Keratinocyte (primary cell): ENCODE data around the gene BCL2L12. TPM values are rescaled to one million over a fixed set of nuclear protein-coding genes. Genes with fewer than 3 reads are reported as not detected.
"Not testable (repeated sequence)": the region's sequence is repeated elsewhere in the genome, so short reads cannot be mapped to it uniquely, and the experiment has no call there.

Source experiments
- DNase-seq: peaks from one replicate; pipeline ENCODE4 v3.0.0-alpha.2; 2011; ENCODE audit warnings: low read depth, missing footprints, low spot score
- FAIRE-seq: peaks from 2 replicates; lab custom pipeline; 2011; peaks lifted over from hg19 to GRCh38; lab: Jason Lieb, UNC
- H2AFZ ChIP-seq: 2 replicates; pipeline ENCODE4 v1.6.0; 2012; ENCODE audit warnings: low read length, control low read depth, inconsistent platforms; ENCODE audit not compliant: control insufficient read depth
- H3K27ac ChIP-seq: 2 replicates; pipeline ENCODE4 v1.5.1; 2011; ENCODE audit warnings: low read length; ENCODE audit not compliant: control insufficient read depth, insufficient read depth
- H3K27me3 ChIP-seq: 3 replicates; pipeline ENCODE4 v1.6.0; 2011; ENCODE audit warnings: low read length; ENCODE audit not compliant: control insufficient read depth, insufficient read depth; ENCODE audit errors: extremely low read depth
- H3K36me3 ChIP-seq, 2 experiments: 2 replicates in 1 of 2; 3 replicates in 1 of 2; pipeline ENCODE4 v1.5.1; 2011; ENCODE audit warnings: low read length in 2 of 2, mild to moderate bottlenecking in 1 of 2; ENCODE audit not compliant: control insufficient read depth in 2 of 2, insufficient read depth in 2 of 2; ENCODE audit errors: extremely low read depth in 1 of 2
- H3K4me1 ChIP-seq: 3 replicates; pipeline ENCODE4 v1.5.1; 2011; ENCODE audit warnings: low read length; ENCODE audit not compliant: control insufficient read depth, insufficient read depth; ENCODE audit errors: extremely low read depth
- H3K4me2 ChIP-seq: 3 replicates; pipeline ENCODE4 v1.6.0; 2011; ENCODE audit warnings: low read depth, low read length; ENCODE audit not compliant: control insufficient read depth, insufficient read depth; ENCODE audit errors: extremely low read depth
- H3K4me3 ChIP-seq, 3 experiments: fragments of 200-600 bp in 1 of 3; sonication (generic) in 1 of 3; 2 replicates in 2 of 3; 3 replicates in 1 of 3; pipeline ENCODE4 v1.5.1; 2011 to 2016; ENCODE audit warnings: low read length in 3 of 3, mild to moderate bottlenecking in 3 of 3, control low read depth in 2 of 3, inconsistent platforms in 1 of 3, low read depth in 1 of 3, mixed read lengths in 1 of 3, mixed run types in 1 of 3, moderate library complexity in 1 of 3; ENCODE audit not compliant: control insufficient read depth in 2 of 3, insufficient read depth in 2 of 3; ENCODE audit errors: extremely low read depth in 1 of 3
- H3K79me2 ChIP-seq: 2 replicates; pipeline ENCODE4 v1.6.0; 2012; ENCODE audit warnings: low read length; ENCODE audit not compliant: control insufficient read depth, insufficient read depth
- H3K9ac ChIP-seq: 3 replicates; pipeline ENCODE4 v1.6.0; 2011; ENCODE audit warnings: low read length; ENCODE audit not compliant: control insufficient read depth, insufficient read depth; ENCODE audit errors: extremely low read depth
- H3K9me1 ChIP-seq: 3 replicates; pipeline ENCODE4 v1.6.0; 2011; ENCODE audit warnings: low read length; ENCODE audit not compliant: control insufficient read depth, insufficient read depth; ENCODE audit errors: extremely low read depth
- H3K9me3 ChIP-seq: 2 replicates; pipeline ENCODE4 v1.5.1; 2012; ENCODE audit warnings: low read depth, low read length; ENCODE audit not compliant: control insufficient read depth
- H4K20me1 ChIP-seq: 3 replicates; pipeline ENCODE4 v1.6.0; 2011; ENCODE audit warnings: low read length; ENCODE audit not compliant: control insufficient read depth, insufficient read depth; ENCODE audit errors: extremely low read depth
- EZH2 ChIP-seq: IDR thresholded peaks from one replicate; pipeline ENCODE4 v1.6.1; 2012; ENCODE audit warnings: inconsistent platforms, mild to moderate bottlenecking, low read length, moderate library complexity
- dilution Hi-C: fragments of 300-500 bp; cut with MboI; formaldehyde crosslinking; loops from one replicate; pipeline ENCODE4 v1.7.0; 2020; ENCODE audit warnings: low sequenced_read_pairs; ENCODE audit not compliant: extremely low pct_ligation_motif_present
- polyA plus RNA-seq, 5 experiments: library from polyadenylated mRNA; depleted of rRNA in 3 of 5; stranded (reverse) in 3 of 5; stranded (forward) in 1 of 5; unstranded in 1 of 5; fragments of >200 nt; gene quantifications; 1 replicate in 1 of 5; 2 replicates in 3 of 5; 3 replicates in 1 of 5; pipeline versions ENCODE4 v1.2.1 to v1.2.3, GENCODE V29; 2011 to 2012; ENCODE audit warnings: missing spikeins in 2 of 5, low read depth in 1 of 5, low replicate concordance in 1 of 5
- small RNA-seq, 3 experiments: library from RNA; depleted of rRNA; stranded (forward); fragments of <200 nt; gene quantifications; one replicate each; pipeline ENCODE3, GENCODE V24; 2012; ENCODE audit warnings: low read depth in 3 of 3, low replicate concordance in 1 of 3; ENCODE audit not compliant: insufficient read length in 3 of 3
- TF ChIP-seq, protein P1 (sequence below), 3 experiments: IDR thresholded peaks in 1 of 3; conservative IDR thresholded peaks in 1 of 3; optimal IDR thresholded peaks in 1 of 3; 2 replicates in 2 of 3; 3 replicates in 1 of 3; pipeline versions ENCODE3 to v1.5.1; 2011; ENCODE audit warnings: low read length in 3 of 3, mild to moderate bottlenecking in 3 of 3, moderate library complexity in 2 of 3, control low read depth in 1 of 3, inconsistent platforms in 1 of 3; ENCODE audit not compliant: insufficient read depth in 2 of 3; ENCODE audit errors: extremely low read depth in 1 of 3

The BCL2L12 gene
- polyA plus RNA-seq, 1 donor (not counting 4 experiments of a cell fraction or from before 2014, with no cell fraction given) = 14.8 TPM

DNA sequence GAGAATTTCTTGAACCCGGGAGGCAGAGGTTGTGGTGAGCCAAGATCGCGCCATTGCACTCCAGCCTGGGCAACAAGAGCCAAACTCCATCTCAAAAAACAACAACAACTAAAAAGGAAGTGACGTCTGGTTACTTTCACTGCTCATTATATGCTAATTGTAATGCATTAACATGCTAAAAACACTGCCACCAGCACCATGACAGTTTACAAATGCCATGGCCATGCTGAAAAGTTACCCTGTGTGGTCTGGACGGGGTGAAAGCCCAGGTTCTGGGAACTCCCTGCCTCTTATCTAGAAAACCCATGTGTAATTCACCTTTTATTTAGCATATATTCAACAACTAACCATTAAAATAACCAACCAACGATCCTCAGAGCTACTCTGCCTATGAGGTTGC lies 53.3 kb downstream of the BCL2L12 start:
- dilution Hi-C loops = no loop called here
- Histone ChIP-seq H3K27ac (no peak overlapping the region), H3K4me2 (no peak overlapping the region), H2AFZ (no peak overlapping the region), H3K4me1 (no peaks in the 10 kb centered on the region), H3K27me3 (no peaks in the 10 kb centered on the region), H3K9me3 (no peaks in the 10 kb centered on the region), H3K9ac (no peak overlapping the region), H3K4me3 (no peak overlapping the region), H3K79me2 (no peaks in the 10 kb centered on the region), H3K36me3 (no peaks in the 10 kb centered on the region), H3K9me1 (no peaks in the 10 kb centered on the region), H4K20me1 (no peaks in the 10 kb centered on the region)
- FAIRE-seq = no peak
- TF ChIP-seq, protein P1, sequence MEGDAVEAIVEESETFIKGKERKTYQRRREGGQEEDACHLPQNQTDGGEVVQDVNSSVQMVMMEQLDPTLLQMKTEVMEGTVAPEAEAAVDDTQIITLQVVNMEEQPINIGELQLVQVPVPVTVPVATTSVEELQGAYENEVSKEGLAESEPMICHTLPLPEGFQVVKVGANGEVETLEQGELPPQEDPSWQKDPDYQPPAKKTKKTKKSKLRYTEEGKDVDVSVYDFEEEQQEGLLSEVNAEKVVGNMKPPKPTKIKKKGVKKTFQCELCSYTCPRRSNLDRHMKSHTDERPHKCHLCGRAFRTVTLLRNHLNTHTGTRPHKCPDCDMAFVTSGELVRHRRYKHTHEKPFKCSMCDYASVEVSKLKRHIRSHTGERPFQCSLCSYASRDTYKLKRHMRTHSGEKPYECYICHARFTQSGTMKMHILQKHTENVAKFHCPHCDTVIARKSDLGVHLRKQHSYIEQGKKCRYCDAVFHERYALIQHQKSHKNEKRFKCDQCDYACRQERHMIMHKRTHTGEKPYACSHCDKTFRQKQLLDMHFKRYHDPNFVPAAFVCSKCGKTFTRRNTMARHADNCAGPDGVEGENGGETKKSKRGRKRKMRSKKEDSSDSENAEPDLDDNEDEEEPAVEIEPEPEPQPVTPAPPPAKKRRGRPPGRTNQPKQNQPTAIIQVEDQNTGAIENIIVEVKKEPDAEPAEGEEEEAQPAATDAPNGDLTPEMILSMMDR (optimal IDR thresholded peaks at IDR 0.05 in 1 of 3, IDR thresholded peaks at IDR 0.05 in 1 of 3, conservative IDR thresholded peaks at IDR 0.05 in 1 of 3; ENCODE audit: extremely low read depth in 1 of 3, insufficient read depth in 2 of 3, low read length in 3 of 3) = no peak
- TF ChIP-seq EZH2 = no peak
- DNase-seq = no peak

DNA sequence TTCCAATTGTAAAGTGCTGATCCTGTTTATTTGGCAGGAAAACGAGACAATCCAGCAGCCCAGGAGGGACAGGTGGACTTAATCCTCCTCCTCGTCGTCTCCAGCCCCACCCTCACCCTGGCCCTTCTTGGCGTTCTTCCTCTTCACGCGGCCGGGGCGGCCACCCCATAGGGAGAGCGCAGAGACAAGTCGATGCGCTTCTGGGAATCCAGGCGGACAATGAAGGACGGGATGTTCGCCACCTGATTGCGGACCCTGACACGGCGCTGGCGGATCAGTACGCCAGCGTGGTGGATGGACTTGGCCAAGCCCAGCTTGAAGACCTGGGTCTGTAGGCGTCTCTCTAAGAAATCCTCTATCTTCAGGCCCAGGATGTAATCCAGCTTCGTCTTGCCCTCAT lies 53.7 kb downstream of the BCL2L12 start:
- not testable (repeated sequence) for H2AFZ ChIP-seq

More for the DNA sequence above, 53.7 kb downstream of the BCL2L12 start:
- H3K9me3 ChIP-seq, H3K4me3 ChIP-seq, H3K27me3 ChIP-seq, H3K36me3 ChIP-seq, H3K9ac ChIP-seq, H4K20me1 ChIP-seq, dilution Hi-C loops, H3K4me2 ChIP-seq, FAIRE-seq, H3K27ac ChIP-seq, DNase-seq, H3K9me1 ChIP-seq, H3K4me1 ChIP-seq, H3K79me2 ChIP-seq: not testable (repeated sequence)

Small RNA genes lying within 50 kb of the gene (small RNA-seq; reads per million reads assigned to genes)
- gene MIR5088 = 0 to 0.13 (median 0) reads per million in 3 experiments

Other genes with a start within 250 kb of the BCL2L12 start
- not detected in 3 replicates for gene PTH2, start 242.5 kb upstream of the BCL2L12 start, polyA plus RNA-seq
- gene GFY, start 240.5 kb upstream of the BCL2L12 start, polyA plus RNA-seq = not detected in 3 replicates
- gene SLC17A7, start 224.4 kb upstream of the BCL2L12 start, polyA plus RNA-seq = 0.04 to 0.12 TPM (median 0.04 TPM) in 3 replicates
- gene PIH1D1, start 214.1 kb upstream of the BCL2L12 start, polyA plus RNA-seq = 29.0 to 40.7 TPM (median 37.8 TPM) in 3 replicates
- 7.1 to 12.2 TPM (median 9.8 TPM) in 3 replicates for gene ALDH16A1, start 212.7 kb upstream of the BCL2L12 start, polyA plus RNA-seq
- gene FLT3LG, start 191.7 kb upstream of the BCL2L12 start, polyA plus RNA-seq = 0.80 to 1.7 TPM (median 1.3 TPM) in 3 replicates
- 1,826 to 4,676 TPM (median 3,383 TPM) in 3 replicates for gene RPL13A, start 178.3 kb upstream of the BCL2L12 start, polyA plus RNA-seq
- gene RPS11, start 169.5 kb upstream of the BCL2L12 start, polyA plus RNA-seq = 2,569 to 3,320 TPM (median 2,868 TPM) in 3 replicates
- 12.0 to 12.8 TPM (median 12.3 TPM) in 3 replicates for gene FCGRT, start 153.3 kb upstream of the BCL2L12 start, polyA plus RNA-seq
- gene RCN3, start 137.9 kb upstream of the BCL2L12 start, polyA plus RNA-seq = 0.10 to 0.14 TPM in 2 of 3 replicates, not detected in the other
- gene NOSIP, start 85.4 kb upstream of the BCL2L12 start, polyA plus RNA-seq = 36.6 to 63.6 TPM (median 42.7 TPM) in 3 replicates
- gene PRRG2, start 84.6 kb upstream of the BCL2L12 start, polyA plus RNA-seq = 5.2 to 7.5 TPM (median 5.3 TPM) in 3 replicates
- gene PRR12, start 74.8 kb upstream of the BCL2L12 start, polyA plus RNA-seq = 0.35 to 1.1 TPM (median 0.42 TPM) in 3 replicates
- gene RRAS, start 25.8 kb upstream of the BCL2L12 start, polyA plus RNA-seq = 98.1 to 184 TPM (median 154 TPM) in 3 replicates
- 3.4 to 20.9 TPM (median 5.8 TPM) in 3 replicates for gene SCAF1, start 23.7 kb upstream of the BCL2L12 start, polyA plus RNA-seq
- 50.4 to 67.5 TPM (median 57.7 TPM) in 3 replicates for gene IRF3, start 76 bp upstream of the BCL2L12 start, polyA plus RNA-seq
- 280 to 322 TPM (median 311 TPM) in 3 replicates for gene PRMT1, start 11.3 kb downstream of the BCL2L12 start, polyA plus RNA-seq
- 0.73 to 0.76 TPM (median 0.73 TPM) in 3 replicates for gene ADM5, start 23.7 kb downstream of the BCL2L12 start, polyA plus RNA-seq
- 0.39 to 0.49 TPM (median 0.41 TPM) in 3 replicates for gene CPT1C, start 25.2 kb downstream of the BCL2L12 start, polyA plus RNA-seq
- gene TSKS, start 97.4 kb downstream of the BCL2L12 start, polyA plus RNA-seq = 1.3 to 2.2 TPM (median 1.9 TPM) in 3 replicates
- gene AP2A1, start 101.1 kb downstream of the BCL2L12 start, polyA plus RNA-seq = 36.7 to 67.7 TPM (median 52.7 TPM) in 3 replicates
- gene FUZ, start 147.4 kb downstream of the BCL2L12 start, polyA plus RNA-seq = 2.6 to 4.7 TPM (median 3.7 TPM) in 3 replicates
- gene MED25, start 152.4 kb downstream of the BCL2L12 start, polyA plus RNA-seq = 12.5 to 37.0 TPM (median 13.9 TPM) in 3 replicates
- 22.9 to 49.0 TPM (median 32.1 TPM) in 3 replicates for gene PTOV1, start 185.2 kb downstream of the BCL2L12 start, polyA plus RNA-seq
- 19.3 to 26.4 TPM (median 19.6 TPM) in 3 replicates for gene PNKP, start 201.6 kb downstream of the BCL2L12 start, polyA plus RNA-seq
- 27.2 to 43.8 TPM (median 28.8 TPM) in 3 replicates for gene AKT1S1, start 211.4 kb downstream of the BCL2L12 start, polyA plus RNA-seq
- gene TBC1D17, start 211.8 kb downstream of the BCL2L12 start, polyA plus RNA-seq = 9.0 to 25.6 TPM (median 9.4 TPM) in 3 replicates
- 0.09 to 0.22 TPM (median 0.13 TPM) in 3 replicates for gene IL4I1, start 231.0 kb downstream of the BCL2L12 start, polyA plus RNA-seq